ENCODE measurements around the gene NPPB.

DNA sequence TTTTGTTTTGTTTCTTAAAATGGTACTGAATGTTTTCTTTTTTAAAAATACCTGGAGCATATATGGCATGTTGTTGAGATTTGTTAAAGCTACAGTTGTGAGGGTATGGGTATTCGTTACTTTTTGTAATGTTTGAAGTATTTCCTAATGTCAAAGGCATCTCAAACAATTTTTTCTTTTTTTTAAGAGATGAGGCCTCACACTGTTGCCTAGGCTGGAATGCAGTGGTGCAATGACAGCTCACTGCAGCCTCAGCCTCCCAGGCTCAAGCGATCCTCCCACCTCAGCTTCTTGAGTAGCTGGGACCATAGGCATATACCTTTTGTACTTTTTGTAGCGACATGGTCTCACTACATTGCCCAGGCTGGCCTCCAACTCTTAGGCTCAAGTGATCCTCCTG, 36.7 kb downstream of the NPPB start:
- TF ChIP-seq, protein P1, sequence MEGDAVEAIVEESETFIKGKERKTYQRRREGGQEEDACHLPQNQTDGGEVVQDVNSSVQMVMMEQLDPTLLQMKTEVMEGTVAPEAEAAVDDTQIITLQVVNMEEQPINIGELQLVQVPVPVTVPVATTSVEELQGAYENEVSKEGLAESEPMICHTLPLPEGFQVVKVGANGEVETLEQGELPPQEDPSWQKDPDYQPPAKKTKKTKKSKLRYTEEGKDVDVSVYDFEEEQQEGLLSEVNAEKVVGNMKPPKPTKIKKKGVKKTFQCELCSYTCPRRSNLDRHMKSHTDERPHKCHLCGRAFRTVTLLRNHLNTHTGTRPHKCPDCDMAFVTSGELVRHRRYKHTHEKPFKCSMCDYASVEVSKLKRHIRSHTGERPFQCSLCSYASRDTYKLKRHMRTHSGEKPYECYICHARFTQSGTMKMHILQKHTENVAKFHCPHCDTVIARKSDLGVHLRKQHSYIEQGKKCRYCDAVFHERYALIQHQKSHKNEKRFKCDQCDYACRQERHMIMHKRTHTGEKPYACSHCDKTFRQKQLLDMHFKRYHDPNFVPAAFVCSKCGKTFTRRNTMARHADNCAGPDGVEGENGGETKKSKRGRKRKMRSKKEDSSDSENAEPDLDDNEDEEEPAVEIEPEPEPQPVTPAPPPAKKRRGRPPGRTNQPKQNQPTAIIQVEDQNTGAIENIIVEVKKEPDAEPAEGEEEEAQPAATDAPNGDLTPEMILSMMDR (IDR thresholded peaks at IDR 0.05) = no peak
- TF ChIP-seq POLR2A (IDR thresholded peaks at IDR 0.05) (no peak), POLR2AphosphoS5 (IDR thresholded peaks at IDR 0.05) (no peak), EP300 (IDR thresholded peaks at IDR 0.05) (no peak)

Measured in sigmoid colon (tissue), 4 donors.